Body of pancreas (tissue), 4 donors: ENCODE data around the gene DSC1. TPM values are rescaled to one million over a fixed set of nuclear protein-coding genes. Genes with fewer than 3 reads are reported as not detected.

Experiments
- ATAC-seq: fragments of 150-250 bp; one replicate; pipeline ENCODE4 v1.9.1; 2016
- DNase-seq, 4 donors: peaks; one replicate each; pipeline ENCODE4 v3.0.0-alpha.2; 2019
- H3K27ac ChIP-seq, 4 donors: fragments of 200-600 bp; sonication (generic); 1 replicate in 3 of 4; 2 replicates in 1 of 4; pipeline versions ENCODE4 v1.5.1 to v1.6.1; 2016 to 2019; ENCODE audit warnings: mild to moderate bottlenecking in 1 of 4, mixed read lengths in 1 of 4, moderate library complexity in 1 of 4
- H3K27me3 ChIP-seq, 2 donors: fragments of 200-600 bp; sonication (generic); one replicate each; pipeline ENCODE4 v1.6.0; 2016; ENCODE audit warnings: mild to moderate bottlenecking in 1 of 2
- H3K36me3 ChIP-seq, 2 donors: fragments of 200-600 bp; sonication (generic); replicated peaks in 1 of 2; 2 replicates each; pipeline ENCODE4 v1.5.1; 2016; ENCODE audit warnings: low read depth in 2 of 2; ENCODE audit not compliant: insufficient read depth in 1 of 2
- H3K4me1 ChIP-seq: fragments of 200-600 bp; sonication (generic); one replicate; pipeline ENCODE4 v1.6.0; 2016
- H3K4me3 ChIP-seq, 2 donors: fragments of 200-600 bp; sonication (generic); 1 replicate in 1 of 2; 2 replicates in 1 of 2; pipeline ENCODE4 v1.5.1; 2016 to 2019
- H3K9me3 ChIP-seq, 3 donors: fragments of 200-600 bp; sonication (generic); 1 replicate in 2 of 3; 2 replicates in 1 of 3; pipeline ENCODE4 v1.5.1; 2016
- POLR2A ChIP-seq, 3 donors: fragments of 450-650 bp; IDR thresholded peaks; one replicate each; pipeline ENCODE4 v1.6.1; 2016; ENCODE audit warnings: antibody characterized with exemption in 3 of 3, mild to moderate bottlenecking in 2 of 3
- WGBS, 2 donors: methylation state at CpG; one replicate each; pipeline ENCODE4 v1.1.5; 2017; 5-methylcytosine and 5-hydroxymethylcytosine counted together
- intact Hi-C: fragments of 100-400 bp; cut with DNase I; formaldehyde crosslinking; loops from one replicate; pipeline ENCODE4 v1.15.1; 2023
- total RNA-seq, 2 donors: library from RNA; depleted of rRNA; stranded (reverse); fragments of >200 nt; gene quantifications; one replicate each; pipeline ENCODE4 v1.1.0, GENCODE V29; 2016
- TF ChIP-seq, protein P1 (sequence below), 7 experiments: fragments of 450-650 bp in 4 of 7; fragments of 200-600 bp in 3 of 7; sonication (generic) in 3 of 7; IDR thresholded peaks; one replicate each; pipeline ENCODE4 v1.5.1; 2016 to 2019; ENCODE audit warnings: antibody characterized with exemption in 7 of 7

DSC1 gene
- total RNA-seq, 2 donors from 2014 or later: not detected

DNA sequence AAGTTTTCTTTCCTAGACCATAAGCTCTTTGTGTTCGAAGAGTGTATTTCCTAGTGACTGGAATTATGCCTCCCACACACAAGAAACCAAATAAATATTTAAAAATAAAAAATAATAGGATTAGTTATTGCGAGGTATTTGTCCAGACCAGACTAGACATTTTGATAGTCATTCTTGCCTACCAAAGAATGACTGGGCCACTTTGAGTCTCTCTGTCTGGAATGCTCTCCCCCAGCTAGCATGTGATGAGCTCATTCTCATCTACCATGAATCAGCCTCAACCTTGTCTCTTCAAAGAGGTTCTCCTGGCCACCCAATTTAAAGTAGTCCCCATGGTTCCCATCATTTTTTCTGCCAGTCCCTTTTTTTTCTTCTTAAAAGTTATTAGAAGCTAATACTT lies 13.9 kb upstream of the DSC1 start:
- H3K4me3 ChIP-seq: no peak overlapping the region
- ATAC-seq (no peak), DNase-seq (no peak)
- intact Hi-C loops: no loop called here
- H3K36me3 ChIP-seq: no peaks in the 10 kb centered on the region
- H3K9me3 ChIP-seq: no peaks in the 10 kb centered on the region
- no peaks in the 10 kb centered on the region for H3K27me3 ChIP-seq
- 93 to 96% methylated on average over 2 of the region's 2 CpGs for WGBS, 2 donors
- H3K27ac ChIP-seq: no peak overlapping the region
- no peaks in the 10 kb centered on the region for H3K4me1 ChIP-seq
- no peak for TF ChIP-seq POLR2A (IDR thresholded peaks at IDR 0.05)
- TF ChIP-seq, protein P1, sequence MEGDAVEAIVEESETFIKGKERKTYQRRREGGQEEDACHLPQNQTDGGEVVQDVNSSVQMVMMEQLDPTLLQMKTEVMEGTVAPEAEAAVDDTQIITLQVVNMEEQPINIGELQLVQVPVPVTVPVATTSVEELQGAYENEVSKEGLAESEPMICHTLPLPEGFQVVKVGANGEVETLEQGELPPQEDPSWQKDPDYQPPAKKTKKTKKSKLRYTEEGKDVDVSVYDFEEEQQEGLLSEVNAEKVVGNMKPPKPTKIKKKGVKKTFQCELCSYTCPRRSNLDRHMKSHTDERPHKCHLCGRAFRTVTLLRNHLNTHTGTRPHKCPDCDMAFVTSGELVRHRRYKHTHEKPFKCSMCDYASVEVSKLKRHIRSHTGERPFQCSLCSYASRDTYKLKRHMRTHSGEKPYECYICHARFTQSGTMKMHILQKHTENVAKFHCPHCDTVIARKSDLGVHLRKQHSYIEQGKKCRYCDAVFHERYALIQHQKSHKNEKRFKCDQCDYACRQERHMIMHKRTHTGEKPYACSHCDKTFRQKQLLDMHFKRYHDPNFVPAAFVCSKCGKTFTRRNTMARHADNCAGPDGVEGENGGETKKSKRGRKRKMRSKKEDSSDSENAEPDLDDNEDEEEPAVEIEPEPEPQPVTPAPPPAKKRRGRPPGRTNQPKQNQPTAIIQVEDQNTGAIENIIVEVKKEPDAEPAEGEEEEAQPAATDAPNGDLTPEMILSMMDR (IDR thresholded peaks at IDR 0.05): no peak

DNA sequence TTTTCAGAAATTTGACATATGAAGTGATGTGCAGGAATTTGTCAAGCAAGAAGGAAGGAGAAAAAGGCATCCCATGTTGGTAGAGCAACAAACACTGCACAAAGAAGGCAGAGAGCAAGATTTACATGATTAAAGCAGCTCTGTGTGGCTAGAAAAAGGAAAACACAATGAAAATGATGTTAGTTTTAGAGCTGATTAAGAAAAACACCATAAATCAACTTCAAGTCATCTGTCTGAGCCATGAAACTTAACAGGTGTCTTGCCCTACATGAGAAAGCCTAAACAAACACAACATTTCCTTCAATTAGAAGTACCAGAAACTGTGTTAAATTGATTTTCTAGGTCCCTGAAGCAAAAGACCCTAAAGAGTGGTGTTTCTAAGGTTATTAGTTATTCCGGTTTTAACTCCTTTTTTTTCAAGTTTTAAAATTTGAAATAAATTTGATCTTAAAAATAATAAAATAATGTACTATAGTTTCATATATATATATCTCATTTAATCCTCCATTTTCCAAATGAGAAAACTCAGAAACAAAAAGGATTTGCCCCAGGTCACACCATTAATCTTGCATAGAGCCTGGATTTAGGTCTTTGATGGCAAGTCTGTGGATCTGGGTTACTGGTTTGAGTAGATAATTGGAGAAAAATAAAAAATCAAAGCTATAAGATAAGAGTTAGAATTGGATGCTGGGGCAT lies 8.6 kb upstream of the DSC1 start:
- 66 to 72% methylated on average over 1 of the region's 1 CpG for WGBS, 2 donors
- Histone ChIP-seq H3K4me1 (no peaks in the 10 kb centered on the region), H3K4me3 (no peak overlapping the region), H3K27me3 (no peaks in the 10 kb centered on the region), H3K9me3 (no peaks in the 10 kb centered on the region), H3K36me3 (no peaks in the 10 kb centered on the region), H3K27ac (no peak overlapping the region)
- TF ChIP-seq POLR2A (IDR thresholded peaks at IDR 0.05): no peak
- no peak for DNase-seq
- ATAC-seq: no peak
- intact Hi-C loops: no loop called here

DNA sequence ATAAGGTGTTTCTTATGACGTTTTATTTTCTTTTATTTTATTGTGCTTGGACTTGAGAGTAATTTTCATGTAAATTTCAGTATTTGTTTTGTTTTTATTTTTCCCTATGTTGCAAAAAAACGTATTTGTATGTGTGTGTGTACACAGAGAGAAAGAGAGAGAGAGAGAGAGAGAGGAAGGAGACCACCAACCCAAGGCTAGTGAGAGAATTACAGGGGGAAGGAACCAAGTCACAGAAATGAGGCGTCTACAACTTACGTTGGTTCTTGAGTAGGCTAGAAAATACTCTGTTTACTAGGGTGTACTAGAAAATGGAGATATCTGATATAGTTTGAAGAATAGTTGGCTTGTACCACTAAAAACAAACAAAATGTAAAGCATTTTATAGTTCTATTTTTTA lies 7.7 kb upstream of the DSC1 start:
- no peak for DNase-seq
- no peak overlapping the region for H3K4me3 ChIP-seq
- H3K27me3 ChIP-seq: no peaks in the 10 kb centered on the region
- H3K36me3 ChIP-seq: no peaks in the 10 kb centered on the region
- H3K27ac ChIP-seq: no peak overlapping the region
- intact Hi-C loops: no loop called here
- H3K9me3 ChIP-seq: no peaks in the 10 kb centered on the region
- H3K4me1 ChIP-seq: no peaks in the 10 kb centered on the region
- no peak for ATAC-seq
- 59 to 63% methylated on average over 4 of the region's 4 CpGs for WGBS, 2 donors
- no peak for TF ChIP-seq POLR2A (IDR thresholded peaks at IDR 0.05)
- TF ChIP-seq, protein P1 (IDR thresholded peaks at IDR 0.05): no peak

DNA sequence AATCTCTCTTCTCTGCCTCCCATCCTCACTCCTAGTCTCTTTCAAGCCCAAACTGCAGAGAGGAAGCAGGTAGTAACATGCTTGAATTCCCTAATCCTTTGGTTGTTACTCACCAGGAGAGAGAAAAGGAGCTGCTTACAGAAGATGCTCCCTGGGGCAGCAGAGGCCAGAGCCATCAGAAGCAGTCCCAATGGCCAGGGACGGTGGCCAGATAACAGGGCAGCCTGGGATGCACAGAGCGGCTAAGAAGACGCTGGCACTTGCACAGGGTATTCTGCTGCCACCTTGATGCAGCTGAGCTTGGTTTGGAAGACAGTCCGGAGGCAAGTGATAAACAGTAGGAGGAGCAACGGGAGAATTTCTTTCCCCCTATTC lies 250 bp downstream of the DSC1 start:
- Histone ChIP-seq H3K4me1 (no peaks in the 10 kb centered on the region), H3K27me3 (no peaks in the 10 kb centered on the region), H3K36me3 (no peaks in the 10 kb centered on the region), H3K9me3 (no peaks in the 10 kb centered on the region), H3K4me3 (no peak overlapping the region), H3K27ac (no peak overlapping the region)
- intact Hi-C loops: no loop called here
- TF ChIP-seq, protein P1 (IDR thresholded peaks at IDR 0.05): no peak
- TF ChIP-seq POLR2A (IDR thresholded peaks at IDR 0.05): no peak
- 60 to 73% methylated on average over 5 of the region's 5 CpGs for WGBS, 2 donors
- ATAC-seq (no peak), DNase-seq (no peak)

DNA sequence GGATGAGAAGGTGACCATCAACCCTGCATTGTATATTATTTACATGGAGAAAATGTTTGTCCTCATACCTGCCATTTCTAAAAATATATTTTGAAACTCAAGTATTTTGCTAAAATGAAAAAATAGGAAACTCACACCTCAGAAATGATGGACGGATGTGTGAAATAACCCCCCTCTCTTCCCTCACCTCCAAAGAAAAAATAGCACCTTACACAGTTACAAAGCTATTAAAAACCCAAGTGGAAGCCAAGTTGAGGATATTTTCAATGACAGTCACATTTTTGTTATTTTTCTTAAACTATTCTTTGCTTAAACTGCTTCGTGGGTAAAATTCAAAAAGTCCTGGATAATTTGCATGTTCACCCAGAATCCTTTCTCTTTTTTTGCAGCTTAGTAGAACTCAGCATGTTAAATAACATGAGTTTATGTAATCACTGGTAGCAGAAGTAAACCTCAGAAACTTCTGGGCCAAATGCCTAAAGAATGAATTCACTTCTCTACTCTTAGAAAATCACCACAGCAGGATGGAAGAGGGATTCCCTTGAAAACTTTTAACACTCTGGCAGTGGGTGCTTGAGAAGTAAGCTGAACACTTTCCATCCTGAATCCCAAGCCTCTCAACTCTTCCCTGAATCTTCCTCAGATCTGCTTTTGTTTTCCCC lies 768 bp downstream of the DSC1 start:
- no peak for TF ChIP-seq POLR2A (IDR thresholded peaks at IDR 0.05)
- TF ChIP-seq, protein P1 (IDR thresholded peaks at IDR 0.05): no peak
- H3K27me3 ChIP-seq: no peaks in the 10 kb centered on the region
- no peaks in the 10 kb centered on the region for H3K36me3 ChIP-seq
- H3K9me3 ChIP-seq: no peaks in the 10 kb centered on the region
- no peak overlapping the region for H3K27ac ChIP-seq
- intact Hi-C loops: no loop called here
- H3K4me3 ChIP-seq: no peak overlapping the region
- DNase-seq (no peak), ATAC-seq (no peak)
- 62 to 67% methylated on average over 2 of the region's 2 CpGs for WGBS, 2 donors
- no peaks in the 10 kb centered on the region for H3K4me1 ChIP-seq
